Activated naive CD4-positive, alpha-beta T cell treated with anti-CD3 and anti-CD28 coated beads, Interleukin-2, amount 50 U/mL, for 72 hours (primary cell): ENCODE data around the gene BTBD7. TPM values are rescaled to one million over a fixed set of nuclear protein-coding genes. Genes with fewer than 3 reads are reported as not detected.

Experiments used
- ATAC-seq, 2 donors: fragments of 150-1000 bp; cut with Tn5 transposase; 2 replicates each; pipeline ENCODE4 v1.10.0; 2021; ENCODE audit warnings: mild to moderate bottlenecking in 2 of 2, moderate library complexity in 2 of 2
- DNase-seq, 2 donors: peaks; one replicate each; pipeline ENCODE4 v3.0.0; 2021 to 2022; ENCODE audit warnings: low spot score in 2 of 2
- H3K27ac Mint-ChIP-seq, 2 donors: one replicate each; pipeline ENCODE4 v1.8.0; 2022; ENCODE audit warnings: mild to moderate bottlenecking in 2 of 2, mixed read lengths in 2 of 2
- H3K36me3 Mint-ChIP-seq, 2 donors: one replicate each; pipeline ENCODE4 v1.8.0; 2022; ENCODE audit warnings: mixed read lengths in 2 of 2
- H3K9me3 Mint-ChIP-seq, 2 donors: one replicate each; pipeline ENCODE4 v1.8.0; 2022; ENCODE audit warnings: mixed read lengths in 2 of 2
- total RNA-seq, 2 donors: library from RNA; stranded (reverse); gene quantifications; one replicate each; pipeline ENCODE4 v1.2.3, GENCODE V29; 2022

The BTBD7 gene
- total RNA-seq, 2 donors from 2014 or later, result 9.7 to 16.5 TPM

- peak; percentile 60 to 61 for ATAC-seq
- DNase-seq, result peak; percentile 40 to 73
- H3K9me3 Mint-ChIP-seq, result no peaks in the 10 kb centered on the region
- H3K36me3 Mint-ChIP-seq, result peaks cover 0 to 5% of the 10 kb centered on the region in 2 donors
- H3K27ac Mint-ChIP-seq, result peak overlapping the region in 1 of 2 donors; percentile 90
Observed at GRCh38 chr14:93332397-93332852, 411 bp downstream of the BTBD7 start.

GRCh38 chr14:93331728-93332396 is 974 bp downstream of the BTBD7 start:
- peaks cover 0 to 5% of the 10 kb centered on the region in 2 donors for H3K36me3 Mint-ChIP-seq
- ATAC-seq, result no peak
- H3K27ac Mint-ChIP-seq, result peak overlapping the region; percentile 90 to 95
- H3K9me3 Mint-ChIP-seq, result no peaks in the 10 kb centered on the region
- DNase-seq, result no peak

GRCh38 chr14:93331002-93331727 is 1.7 kb downstream of the BTBD7 start:
- no peak for DNase-seq
- H3K9me3 Mint-ChIP-seq, result no peaks in the 10 kb centered on the region
- peak overlapping the region in 1 of 2 donors; percentile 90 for H3K27ac Mint-ChIP-seq
- H3K36me3 Mint-ChIP-seq, result peaks cover 0 to 5% of the 10 kb centered on the region in 2 donors
- ATAC-seq, result no peak

- ATAC-seq, result no peak
- no peak overlapping the region for H3K27ac Mint-ChIP-seq
- peaks cover 0 to 5% of the 10 kb centered on the region in 2 donors for H3K36me3 Mint-ChIP-seq
- no peaks in the 10 kb centered on the region for H3K9me3 Mint-ChIP-seq
- DNase-seq, result no peak
Observed at GRCh38 chr14:93330609-93331000, 2.2 kb downstream of the BTBD7 start.

GRCh38 chr14:93329965-93330608 is 2.7 kb downstream of the BTBD7 start:
- no peak overlapping the region for H3K27ac Mint-ChIP-seq
- ATAC-seq, result no peak
- DNase-seq, result no peak
- H3K36me3 Mint-ChIP-seq, result peaks cover 0 to 5% of the 10 kb centered on the region in 2 donors
- no peaks in the 10 kb centered on the region for H3K9me3 Mint-ChIP-seq

GRCh38 chr14:93328546-93328945 is 4.3 kb downstream of the BTBD7 start:
- no peak for DNase-seq
- Mint-ChIP-seq H3K27ac (no peak overlapping the region), H3K36me3 (peaks cover 0 to 5% of the 10 kb centered on the region in 2 donors), H3K9me3 (no peaks in the 10 kb centered on the region)
- ATAC-seq, result no peak

- no peak for DNase-seq
- H3K36me3 Mint-ChIP-seq, result peaks cover 0 to 5% of the 10 kb centered on the region in 2 donors
- H3K27ac Mint-ChIP-seq, result no peak overlapping the region
- ATAC-seq, result no peak
- H3K9me3 Mint-ChIP-seq, result no peaks in the 10 kb centered on the region
Observed at GRCh38 chr14:93326196-93326595, 6.6 kb downstream of the BTBD7 start.

- DNase-seq (no peak), ATAC-seq (no peak)
- peaks cover 0 to 5% of the 10 kb centered on the region in 2 donors for H3K36me3 Mint-ChIP-seq
- no peaks in the 10 kb centered on the region for H3K9me3 Mint-ChIP-seq
- no peak overlapping the region for H3K27ac Mint-ChIP-seq
Observed at GRCh38 chr14:93323600-93324174, 9.1 kb downstream of the BTBD7 start.

- no peak for DNase-seq
- ATAC-seq, result no peak
- no peaks in the 10 kb centered on the region for H3K9me3 Mint-ChIP-seq
- peaks cover 0 to 5% of the 10 kb centered on the region in 2 donors for H3K36me3 Mint-ChIP-seq
- H3K27ac Mint-ChIP-seq, result no peak overlapping the region
Observed at GRCh38 chr14:93322929-93323599, 9.8 kb downstream of the BTBD7 start.

- no peaks in the 10 kb centered on the region for H3K9me3 Mint-ChIP-seq
- no peak overlapping the region for H3K27ac Mint-ChIP-seq
- DNase-seq (no peak), ATAC-seq (no peak)
- H3K36me3 Mint-ChIP-seq, result peaks cover 4 to 5% of the 10 kb centered on the region in 2 donors
Observed at GRCh38 chr14:93320489-93320888, 12.3 kb downstream of the BTBD7 start.

- no peak for DNase-seq
- peaks cover 4 to 5% of the 10 kb centered on the region in 2 donors for H3K36me3 Mint-ChIP-seq
- H3K27ac Mint-ChIP-seq, result peak overlapping the region in 1 of 2 donors; percentile 39
- H3K9me3 Mint-ChIP-seq, result no peaks in the 10 kb centered on the region
- ATAC-seq, result no peak
Observed at GRCh38 chr14:93319958-93320357, 12.9 kb downstream of the BTBD7 start.

GRCh38 chr14:93319494-93319893 is 13.3 kb downstream of the BTBD7 start:
- Mint-ChIP-seq H3K9me3 (no peaks in the 10 kb centered on the region), H3K36me3 (peaks cover 1 to 4% of the 10 kb centered on the region in 2 donors), H3K27ac (peak overlapping the region in 1 of 2 donors; percentile 39)
- ATAC-seq, result no peak
- DNase-seq, result no peak

GRCh38 chr14:93318927-93319326 is 13.9 kb downstream of the BTBD7 start:
- Mint-ChIP-seq H3K9me3 (no peaks in the 10 kb centered on the region), H3K27ac (peak overlapping the region in 1 of 2 donors; percentile 21), H3K36me3 (peaks cover 0 to 4% of the 10 kb centered on the region in 2 donors)
- no peak for ATAC-seq
- no peak for DNase-seq

GRCh38 chr14:93317875-93318807 is 14.7 kb downstream of the BTBD7 start:
- peak overlapping the region in 1 of 2 donors; percentile 21 for H3K27ac Mint-ChIP-seq
- no peak for DNase-seq
- peaks cover 0 to 4% of the 10 kb centered on the region in 2 donors for H3K36me3 Mint-ChIP-seq
- H3K9me3 Mint-ChIP-seq, result no peaks in the 10 kb centered on the region
- no peak for ATAC-seq

GRCh38 chr14:93317210-93317874 is 15.5 kb downstream of the BTBD7 start:
- ATAC-seq, result no peak
- Mint-ChIP-seq H3K9me3 (no peaks in the 10 kb centered on the region), H3K36me3 (peaks cover 0 to 4% of the 10 kb centered on the region in 2 donors), H3K27ac (no peak overlapping the region)
- no peak for DNase-seq
